Fibroblast of villous mesenchyme (primary cell): Measurements from ENCODE around the gene ASGR1. TPM values are rescaled to one million over a fixed set of nuclear protein-coding genes. Genes with fewer than 3 reads are reported as not detected.

ENCODE experiments used
- DNase-seq: peaks from one replicate; pipeline ENCODE4 v3.0.0-alpha.2; 2010; ENCODE audit warnings: low read depth
- H3K4me3 ChIP-seq: 2 replicates; pipeline ENCODE4 v1.5.1; 2011; ENCODE audit warnings: low read depth, mild to moderate bottlenecking, low read length
- total RNA-seq: library from RNA; depleted of rRNA; stranded (reverse); fragments of >200 nt; gene quantifications from 2 replicates; pipeline ENCODE4 v1.2.3, GENCODE V29; 2012
- TF ChIP-seq, protein P1 (sequence below): IDR thresholded peaks from 2 replicates; pipeline ENCODE4 v1.5.1; 2012; ENCODE audit warnings: low read depth, mild to moderate bottlenecking, low read length; ENCODE audit not compliant: insufficient read depth

Gene ASGR1
- total RNA-seq, 1 donor, result 0.43 TPM

DNA sequence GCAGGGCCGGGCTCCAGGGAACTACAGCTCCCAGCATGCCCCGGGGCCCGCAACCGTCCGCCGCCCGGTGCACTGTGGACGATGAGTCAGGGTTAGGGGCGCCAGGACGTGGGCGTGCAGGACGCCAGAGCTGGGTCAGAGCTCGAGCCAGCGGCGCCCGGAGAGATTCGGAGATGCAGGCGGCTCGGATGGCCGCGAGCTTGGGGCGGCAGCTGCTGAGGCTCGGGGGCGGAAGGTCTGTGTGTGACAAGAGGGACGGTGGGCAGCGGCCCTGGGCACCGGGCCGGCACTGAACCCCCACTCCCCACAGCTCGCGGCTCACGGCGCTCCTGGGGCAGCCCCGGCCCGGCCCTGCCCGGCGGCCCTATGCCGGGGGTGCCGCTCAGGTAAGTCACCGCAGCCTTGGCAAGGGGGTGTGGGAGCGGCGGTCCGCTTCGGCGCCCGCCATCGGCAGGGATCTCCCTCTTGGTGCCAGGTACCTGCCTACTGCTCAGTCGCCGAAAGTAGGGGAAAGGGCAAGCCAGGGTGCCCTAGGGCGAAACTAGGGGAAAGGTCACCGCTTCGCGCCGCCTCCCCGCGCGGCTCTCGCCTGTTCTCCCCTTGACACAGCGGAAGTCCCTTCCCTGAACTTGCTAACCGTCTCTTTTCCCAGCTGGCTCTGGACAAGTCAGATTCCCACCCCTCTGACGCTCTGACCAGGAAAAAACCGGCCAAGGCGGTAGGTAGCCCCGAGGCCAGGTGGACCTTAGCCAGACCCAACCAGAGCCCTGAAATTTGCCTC, 40.8 kb upstream of the ASGR1 start, which contains the start of the genes ACADVL and DLG4:
TSS of gene ACADVL (plus strand) at position 127 of the 781 bp plus-strand sequence. CDS start at position 174, 47 bp downstream.
TSS of gene DLG4 (minus strand) at position 25 of the 781 bp plus-strand sequence.
- peak; percentile 85 for DNase-seq
- TF ChIP-seq, protein P1, sequence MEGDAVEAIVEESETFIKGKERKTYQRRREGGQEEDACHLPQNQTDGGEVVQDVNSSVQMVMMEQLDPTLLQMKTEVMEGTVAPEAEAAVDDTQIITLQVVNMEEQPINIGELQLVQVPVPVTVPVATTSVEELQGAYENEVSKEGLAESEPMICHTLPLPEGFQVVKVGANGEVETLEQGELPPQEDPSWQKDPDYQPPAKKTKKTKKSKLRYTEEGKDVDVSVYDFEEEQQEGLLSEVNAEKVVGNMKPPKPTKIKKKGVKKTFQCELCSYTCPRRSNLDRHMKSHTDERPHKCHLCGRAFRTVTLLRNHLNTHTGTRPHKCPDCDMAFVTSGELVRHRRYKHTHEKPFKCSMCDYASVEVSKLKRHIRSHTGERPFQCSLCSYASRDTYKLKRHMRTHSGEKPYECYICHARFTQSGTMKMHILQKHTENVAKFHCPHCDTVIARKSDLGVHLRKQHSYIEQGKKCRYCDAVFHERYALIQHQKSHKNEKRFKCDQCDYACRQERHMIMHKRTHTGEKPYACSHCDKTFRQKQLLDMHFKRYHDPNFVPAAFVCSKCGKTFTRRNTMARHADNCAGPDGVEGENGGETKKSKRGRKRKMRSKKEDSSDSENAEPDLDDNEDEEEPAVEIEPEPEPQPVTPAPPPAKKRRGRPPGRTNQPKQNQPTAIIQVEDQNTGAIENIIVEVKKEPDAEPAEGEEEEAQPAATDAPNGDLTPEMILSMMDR, result no peak
- peak within 1 kb of the TSS; percentile 83 for H3K4me3 ChIP-seq

DNA sequence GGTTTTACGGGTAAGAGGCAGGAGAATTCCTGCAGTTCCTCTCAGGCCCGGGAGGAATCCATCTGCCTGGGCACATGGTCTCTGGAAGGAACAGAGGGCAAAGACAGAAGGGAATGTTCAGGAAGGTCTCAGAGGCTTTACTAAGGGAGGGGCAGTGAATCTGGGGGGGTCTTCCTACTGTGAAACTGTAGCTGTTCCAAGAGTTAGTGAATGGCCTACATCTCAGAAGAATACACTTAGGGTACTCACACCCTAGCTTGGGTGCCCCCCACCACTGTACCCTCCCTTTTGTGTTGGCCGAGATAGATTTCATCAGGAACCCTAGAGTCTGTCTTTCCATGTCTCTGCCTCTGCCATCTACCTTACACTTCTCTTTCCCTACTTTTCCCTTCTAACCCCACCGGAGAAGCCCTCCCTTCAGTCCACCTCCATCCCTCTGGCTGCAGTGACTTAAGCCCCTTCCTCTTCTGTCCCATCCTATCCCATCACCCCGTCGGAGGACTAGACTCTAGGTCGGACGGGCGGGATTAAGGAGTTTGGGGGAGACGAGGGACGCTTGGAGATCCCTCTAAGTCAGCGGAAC, 40.1 kb upstream of the ASGR1 start:
- TF ChIP-seq, protein P1, result no peak
- no peak for DNase-seq
- peak overlapping the region; percentile 83 for H3K4me3 ChIP-seq

DNA sequence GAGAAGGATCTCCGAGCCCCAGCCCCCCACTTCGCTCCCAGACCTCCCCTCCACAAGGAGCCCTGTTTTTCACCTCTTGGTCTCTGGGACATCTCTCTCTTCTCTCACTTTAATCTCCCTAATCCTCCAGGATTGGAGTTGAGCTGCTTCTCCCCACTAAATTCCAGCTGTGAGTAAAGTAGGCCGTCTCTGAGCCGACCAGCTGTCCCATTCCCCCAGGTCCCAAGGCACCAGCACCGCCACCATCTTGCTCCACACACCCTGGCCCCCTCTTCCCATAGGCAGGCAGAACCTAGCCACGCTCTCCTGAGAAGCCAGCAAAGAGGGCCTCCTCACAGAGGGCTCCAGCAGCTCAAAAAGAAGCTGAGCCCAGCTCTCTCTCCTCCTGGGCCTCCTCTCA, 39.6 kb upstream of the ASGR1 start:
- TF ChIP-seq, protein P1, result no peak
- no peak for DNase-seq
- no peak overlapping the region for H3K4me3 ChIP-seq

DNA sequence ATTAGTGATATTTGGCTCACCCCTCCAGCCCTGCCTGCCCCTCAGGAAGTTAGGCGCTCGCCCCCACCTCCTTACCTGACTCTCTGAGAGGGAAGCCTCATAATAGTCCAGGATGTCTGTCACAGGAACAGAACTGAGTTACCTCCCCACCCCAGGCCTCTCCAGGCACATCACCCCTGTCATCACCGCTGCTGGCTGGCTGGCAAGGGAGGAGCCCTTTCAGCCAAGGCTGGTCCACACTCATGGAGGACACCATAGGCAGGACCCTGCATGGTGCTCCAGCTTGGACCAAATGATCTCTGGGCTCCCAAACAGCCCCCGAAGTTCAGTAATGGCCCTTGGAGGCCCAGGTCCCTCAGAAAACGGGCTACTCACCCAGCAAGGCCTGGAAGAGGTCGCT, 39.0 kb upstream of the ASGR1 start:
- DNase-seq, result no peak

DNA sequence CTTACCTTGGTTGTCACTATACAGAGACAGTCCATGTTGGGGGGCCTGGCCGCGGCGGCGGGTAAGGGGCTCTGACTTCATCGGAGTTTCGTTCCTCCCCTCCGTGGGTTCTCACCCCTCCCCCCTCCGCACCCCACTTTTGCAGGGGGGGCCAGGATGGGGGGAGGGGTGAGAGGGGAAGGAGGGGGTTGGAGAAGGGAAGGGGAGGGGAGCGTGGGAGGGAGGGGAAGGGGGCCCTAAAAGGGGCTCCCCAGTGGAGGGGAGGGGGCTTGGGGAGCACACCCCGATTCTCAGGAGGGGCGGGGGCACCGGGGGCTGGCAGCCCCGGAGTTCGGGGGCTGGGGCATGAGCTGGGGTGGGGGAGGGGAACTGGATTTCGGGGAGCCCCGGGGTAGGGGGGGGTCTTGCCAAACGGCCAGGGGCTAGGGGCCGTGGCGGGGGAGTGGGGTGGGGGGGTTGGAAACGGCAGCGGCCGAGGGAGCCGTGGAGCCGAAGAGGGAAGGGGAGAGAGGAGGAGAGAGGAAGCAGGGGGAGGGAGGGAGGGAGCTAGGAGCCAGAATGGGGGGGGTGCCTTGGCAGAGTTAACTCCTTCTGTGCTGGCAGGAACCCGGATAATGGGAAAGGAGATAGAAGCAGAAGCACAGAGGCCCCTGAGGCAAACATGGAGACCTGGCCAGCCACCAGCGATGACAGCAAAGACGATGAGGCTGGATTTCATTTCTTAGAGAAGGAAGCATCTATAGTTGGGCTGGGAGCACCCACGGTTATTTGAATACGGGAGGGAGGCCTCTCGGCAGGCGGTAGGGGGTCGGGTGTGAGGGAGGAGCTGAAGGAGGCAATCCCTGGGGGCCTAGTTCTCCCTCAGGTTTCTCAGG, 38.2 kb upstream of the ASGR1 start:
- H3K4me3 ChIP-seq, result peak overlapping the region; percentile 77
- peak; percentile 65 for DNase-seq
- TF ChIP-seq, protein P1, result no peak

More for the DNA sequence above, 39.0 kb upstream of the ASGR1 start:
- TF ChIP-seq, protein P1, result no peak
- H3K4me3 ChIP-seq, result peak overlapping the region; percentile 77

DNA sequence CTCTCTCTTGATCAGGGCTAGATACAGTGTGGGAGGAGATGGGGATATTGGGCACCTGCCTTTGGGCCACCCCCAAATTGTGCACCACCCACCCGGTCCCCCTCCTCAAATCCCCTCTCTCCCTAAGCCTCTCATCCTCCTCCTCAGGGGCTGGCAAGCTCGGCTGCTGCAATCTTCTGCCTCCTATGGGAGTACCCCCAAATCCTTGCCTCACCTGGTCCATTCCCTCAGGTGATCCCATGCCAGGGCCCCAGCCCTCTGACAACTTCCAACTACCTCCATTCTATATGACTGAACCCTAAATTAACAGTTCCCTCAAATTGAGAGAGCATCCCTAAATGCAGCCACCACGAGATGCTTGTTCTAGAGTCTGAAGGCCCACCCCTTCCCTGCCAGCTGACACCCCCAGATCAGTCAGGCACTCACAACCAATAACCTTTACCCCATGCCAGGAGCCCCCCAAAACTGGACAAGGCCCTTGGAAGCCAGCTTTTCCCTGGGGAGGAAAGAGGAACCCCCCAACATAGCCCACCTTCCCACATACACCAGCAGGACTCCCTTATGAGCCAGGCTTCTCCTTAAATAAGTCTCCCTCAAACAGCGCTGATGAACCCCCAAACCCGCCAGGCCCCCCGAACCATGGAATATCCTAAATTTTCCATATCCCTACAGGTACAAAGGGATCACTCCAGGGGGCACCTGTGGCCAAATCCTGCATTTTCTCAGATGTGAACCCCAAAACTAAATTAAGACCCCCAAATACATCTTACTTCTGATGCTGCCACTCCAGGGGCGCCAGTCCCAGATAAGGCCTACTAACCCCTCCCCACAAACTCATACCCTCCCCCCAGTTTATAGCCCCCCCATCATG, 37.3 kb upstream of the ASGR1 start:
- TF ChIP-seq, protein P1, result no peak
- DNase-seq, result no peak
- peak overlapping the region; percentile 77 for H3K4me3 ChIP-seq
